Mucosa of stomach (tissue), 1 donor: Measurements from ENCODE around the gene TMEM223.
"Not testable (repeated sequence)": the region's sequence is repeated elsewhere in the genome, so short reads cannot be mapped to it uniquely, and the experiment has no call there.

Source experiments
- H3K27me3 ChIP-seq: one replicate; pipeline ENCODE4 v1.7.0; 2013; ENCODE audit warnings: mild to moderate bottlenecking, low read length; ENCODE audit not compliant: control insufficient read depth, insufficient read depth
- H3K36me3 ChIP-seq: one replicate; pipeline ENCODE4 v1.7.0; 2013; ENCODE audit warnings: low read length; ENCODE audit not compliant: control insufficient read depth, insufficient read depth
- H3K4me1 ChIP-seq: one replicate; pipeline ENCODE4 v1.7.0; 2013; ENCODE audit warnings: mild to moderate bottlenecking, low read length; ENCODE audit not compliant: control insufficient read depth, insufficient read depth
- H3K4me3 ChIP-seq: one replicate; pipeline ENCODE4 v1.7.0; 2013; ENCODE audit warnings: low read length
- H3K9ac ChIP-seq: one replicate; pipeline ENCODE4 v1.7.0; 2013; ENCODE audit warnings: mild to moderate bottlenecking, low read length, moderate library complexity
- H3K9me3 ChIP-seq: one replicate; pipeline ENCODE4 v1.7.0; 2013; ENCODE audit warnings: mild to moderate bottlenecking, low read length, moderate library complexity; ENCODE audit not compliant: control insufficient read depth
- donor health status: Pancreatic carcinoma.

TMEM223 gene

GRCh38 chr11:62757846-62758788 lies 33.7 kb downstream of the TMEM223 start:
- H3K9ac ChIP-seq: no peak overlapping the region
- no peaks in the 10 kb centered on the region for H3K9me3 ChIP-seq
- H3K4me3 ChIP-seq: no peak overlapping the region
- H3K27me3 ChIP-seq: no peaks in the 10 kb centered on the region
- H3K4me1 ChIP-seq: peaks cover 9% of the 10 kb centered on the region
- no peaks in the 10 kb centered on the region for H3K36me3 ChIP-seq

DNA sequence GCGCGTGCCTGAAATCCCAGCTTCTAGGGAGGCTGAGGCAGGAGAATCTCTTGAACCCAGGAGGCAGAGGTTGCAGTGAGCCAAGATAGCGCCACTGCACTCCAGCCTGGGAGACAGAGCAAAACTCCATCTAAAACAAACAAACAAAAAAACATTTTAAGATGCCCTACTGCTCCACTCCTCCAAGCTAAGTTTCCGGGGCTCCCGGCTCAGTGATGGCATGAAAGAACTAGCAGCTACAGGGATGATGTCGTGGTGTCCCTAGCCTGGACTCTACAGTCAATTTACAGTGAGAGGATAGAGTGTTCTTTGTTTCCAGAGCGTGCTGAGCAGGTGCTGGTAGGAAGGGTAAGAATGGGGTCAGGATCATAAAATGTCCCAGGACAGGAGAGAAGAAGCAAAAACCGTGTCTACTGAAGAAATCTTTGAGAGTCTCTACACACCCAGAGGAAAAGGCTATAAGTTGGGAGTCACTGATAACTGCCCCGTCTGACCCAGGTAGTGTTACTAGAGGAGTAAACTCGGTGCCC lies 36.7 kb downstream of the TMEM223 start:
- Histone ChIP-seq H3K4me1 (peaks cover 30% of the 10 kb centered on the region), H3K27me3 (no peaks in the 10 kb centered on the region), H3K4me3 (no peak overlapping the region), H3K9me3 (no peaks in the 10 kb centered on the region), H3K9ac (no peak overlapping the region), H3K36me3 (no peaks in the 10 kb centered on the region)

DNA sequence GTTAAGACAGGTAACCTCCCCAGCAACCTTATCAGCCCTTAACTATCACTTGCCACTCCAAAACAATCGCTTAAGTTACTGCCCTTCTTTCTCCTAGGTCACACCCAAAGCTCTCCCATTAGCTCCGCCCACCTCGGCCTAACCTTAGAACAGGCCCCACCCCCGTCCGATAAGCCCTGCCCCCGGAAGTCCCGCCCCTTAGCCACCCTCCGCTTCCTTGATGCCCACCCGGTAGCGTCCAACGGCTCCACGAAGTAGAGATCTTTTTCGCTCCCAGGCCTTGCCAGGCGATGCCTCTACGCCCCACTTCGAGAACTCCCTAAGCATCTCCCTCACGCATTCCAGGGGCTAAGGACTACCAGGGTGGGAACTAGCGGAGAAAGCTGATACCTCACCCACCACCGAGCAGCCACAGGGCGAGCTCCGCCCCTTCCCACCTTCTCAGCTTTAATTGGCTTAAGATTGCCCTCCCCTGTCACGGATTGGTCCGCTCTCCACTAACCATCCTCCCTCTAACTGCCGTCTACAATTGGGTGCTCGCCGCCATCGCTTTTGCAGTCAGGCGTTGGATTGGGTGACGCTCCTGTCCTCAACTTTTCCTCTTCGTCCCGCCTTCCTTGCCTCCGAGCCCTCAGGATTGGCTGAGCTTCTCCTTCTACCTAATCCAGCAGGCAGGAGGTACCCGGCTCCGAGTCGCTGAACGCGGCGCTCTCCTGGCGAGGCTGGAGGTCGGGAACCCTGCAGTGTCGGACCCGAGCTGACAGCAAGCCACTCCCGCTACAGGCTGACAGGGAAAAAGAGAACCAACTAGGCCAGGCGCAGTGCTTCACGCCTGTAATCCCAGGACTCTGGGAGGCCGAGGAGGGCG lies 37.8 kb downstream of the TMEM223 start, which contains the start of gene ZBTB3:
Gene ZBTB3, minus strand, starts transcription at position 425 of the 868 bp plus-strand sequence. CDS start 496 bp downstream, outside the sequence.
- Histone ChIP-seq H3K36me3 (no peaks in the 10 kb centered on the region), H3K4me3 (peak within 1 kb of the TSS; percentile 57), H3K9ac (peak within 1 kb of the TSS; percentile 67), H3K9me3 (no peaks in the 10 kb centered on the region), H3K4me1 (peaks cover 34% of the 10 kb centered on the region), H3K27me3 (no peaks in the 10 kb centered on the region)

DNA sequence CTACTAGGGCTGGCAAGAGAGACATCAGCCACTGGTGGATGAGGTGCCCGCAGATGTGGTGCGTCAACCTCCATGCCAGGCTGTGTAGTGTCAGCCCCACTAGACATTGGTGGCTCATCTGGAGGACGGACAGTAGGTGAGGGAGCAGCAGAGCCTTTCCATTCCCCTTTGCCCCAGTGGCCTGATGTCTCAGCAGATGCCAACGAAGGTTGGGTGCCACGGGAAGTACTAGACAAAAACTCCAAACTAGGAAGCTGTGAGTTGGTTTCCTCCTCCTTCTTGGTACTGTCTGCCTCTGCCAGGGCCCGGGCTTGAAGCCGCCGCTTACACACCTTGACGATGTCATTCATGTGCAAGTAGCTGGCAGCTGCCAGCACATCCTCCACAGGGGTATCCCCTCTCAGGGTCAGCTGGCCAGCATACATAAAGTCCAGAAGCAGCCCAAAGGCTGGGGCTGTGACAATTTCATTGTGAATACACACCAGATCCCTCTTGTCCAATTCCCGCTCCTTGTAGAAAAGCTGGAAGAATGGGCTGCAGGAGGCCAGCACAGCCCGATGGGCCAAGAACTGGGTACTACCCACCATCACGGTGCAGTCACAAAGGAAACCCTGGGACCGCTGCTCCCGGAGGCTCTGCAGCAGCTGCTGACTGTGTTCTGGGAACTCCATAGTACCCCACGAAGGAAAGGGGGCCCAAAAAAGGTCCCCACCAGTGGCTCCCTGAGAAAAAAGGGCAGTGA lies 38.6 kb downstream of the TMEM223 start:
- peaks cover 34% of the 10 kb centered on the region for H3K4me1 ChIP-seq
- H3K4me3 ChIP-seq: peak overlapping the region; percentile 57
- H3K36me3 ChIP-seq: no peaks in the 10 kb centered on the region
- H3K27me3 ChIP-seq: no peaks in the 10 kb centered on the region
- peak overlapping the region; percentile 67 for H3K9ac ChIP-seq
- H3K9me3 ChIP-seq: no peaks in the 10 kb centered on the region

GRCh38 chr11:62752177-62752785 lies 39.5 kb downstream of the TMEM223 start:
- Histone ChIP-seq H3K4me1 (peaks cover 34% of the 10 kb centered on the region), H3K9me3 (no peaks in the 10 kb centered on the region), H3K27me3 (no peaks in the 10 kb centered on the region), H3K9ac (peak overlapping the region; percentile 67), H3K4me3 (no peak overlapping the region), H3K36me3 (no peaks in the 10 kb centered on the region)

DNA sequence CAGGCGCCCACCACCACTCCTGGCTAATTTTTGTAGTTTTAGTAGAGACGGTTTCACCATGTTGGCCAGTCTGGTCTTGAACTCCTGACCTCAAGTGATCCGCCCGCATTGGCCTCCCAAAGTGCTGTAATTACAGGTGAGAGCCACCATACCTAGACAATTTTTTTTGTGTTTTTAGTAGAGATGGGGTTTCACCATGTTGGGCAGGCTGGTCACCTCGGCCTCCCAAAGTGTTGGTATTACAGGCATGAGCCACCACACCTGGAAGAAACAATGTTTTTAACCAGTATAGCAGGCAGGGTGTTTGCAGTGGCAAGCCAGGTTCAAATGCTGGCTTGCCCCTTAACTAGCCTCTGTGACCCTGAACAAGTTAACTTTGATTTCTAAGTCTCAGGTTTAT lies 41.9 kb downstream of the TMEM223 start:
- not testable (repeated sequence) for H3K9me3 ChIP-seq, H3K4me3 ChIP-seq, H3K36me3 ChIP-seq, H3K27me3 ChIP-seq
- H3K9ac ChIP-seq: peak overlapping the region; percentile 28
- peaks cover 34% of the 10 kb centered on the region for H3K4me1 ChIP-seq

- peaks cover 25% of the 10 kb centered on the region for H3K4me1 ChIP-seq
- no peaks in the 10 kb centered on the region for H3K9me3 ChIP-seq
- no peaks in the 10 kb centered on the region for H3K27me3 ChIP-seq
- no peaks in the 10 kb centered on the region for H3K36me3 ChIP-seq
- no peak overlapping the region for H3K4me3 ChIP-seq
- no peak overlapping the region for H3K9ac ChIP-seq
Measured at GRCh38 chr11:62747475-62748160, 44.2 kb downstream of the TMEM223 start.
